Measurements from ENCODE around the gene GLRA2.

DNA sequence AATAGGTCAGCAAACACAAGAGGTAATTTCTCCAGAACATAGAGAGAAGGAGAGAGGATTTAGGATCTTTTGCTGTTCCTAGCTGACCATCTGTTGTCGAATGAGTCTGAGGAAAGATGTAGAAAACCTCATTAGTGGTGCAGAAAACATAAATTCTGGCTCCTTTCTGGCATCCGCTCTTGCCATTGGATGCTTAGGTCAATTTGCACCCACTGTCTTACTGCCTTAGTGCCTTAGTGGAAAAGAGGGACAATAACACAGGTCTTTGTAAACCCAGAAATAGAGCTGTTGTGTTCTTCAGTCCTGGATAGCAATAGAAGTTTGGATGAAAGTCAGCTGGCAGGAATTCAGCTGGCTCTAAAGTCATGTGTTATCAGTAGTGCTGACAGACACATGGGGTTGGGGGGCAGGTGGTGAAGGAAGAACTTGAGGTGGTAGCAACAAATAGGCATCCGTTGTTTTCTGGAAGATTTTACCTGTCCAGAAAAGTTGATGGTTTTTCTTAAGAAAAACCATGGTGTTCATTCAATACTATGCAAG lies 78.2 kb downstream of the GLRA2 start:
- TF ChIP-seq, protein P1, sequence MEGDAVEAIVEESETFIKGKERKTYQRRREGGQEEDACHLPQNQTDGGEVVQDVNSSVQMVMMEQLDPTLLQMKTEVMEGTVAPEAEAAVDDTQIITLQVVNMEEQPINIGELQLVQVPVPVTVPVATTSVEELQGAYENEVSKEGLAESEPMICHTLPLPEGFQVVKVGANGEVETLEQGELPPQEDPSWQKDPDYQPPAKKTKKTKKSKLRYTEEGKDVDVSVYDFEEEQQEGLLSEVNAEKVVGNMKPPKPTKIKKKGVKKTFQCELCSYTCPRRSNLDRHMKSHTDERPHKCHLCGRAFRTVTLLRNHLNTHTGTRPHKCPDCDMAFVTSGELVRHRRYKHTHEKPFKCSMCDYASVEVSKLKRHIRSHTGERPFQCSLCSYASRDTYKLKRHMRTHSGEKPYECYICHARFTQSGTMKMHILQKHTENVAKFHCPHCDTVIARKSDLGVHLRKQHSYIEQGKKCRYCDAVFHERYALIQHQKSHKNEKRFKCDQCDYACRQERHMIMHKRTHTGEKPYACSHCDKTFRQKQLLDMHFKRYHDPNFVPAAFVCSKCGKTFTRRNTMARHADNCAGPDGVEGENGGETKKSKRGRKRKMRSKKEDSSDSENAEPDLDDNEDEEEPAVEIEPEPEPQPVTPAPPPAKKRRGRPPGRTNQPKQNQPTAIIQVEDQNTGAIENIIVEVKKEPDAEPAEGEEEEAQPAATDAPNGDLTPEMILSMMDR (IDR thresholded peaks at IDR 0.05), result no peak
- no peak for TF ChIP-seq POLR2A (IDR thresholded peaks at IDR 0.05)
